Activated CD8-positive, alpha-beta memory T cell treated with anti-CD3 and anti-CD28 coated beads, Interleukin-2, amount 10 ng/mL, durations not matched to agents 7 days and 5 days (primary cell): ENCODE results near the gene SYMPK. TPM values are rescaled to one million over a fixed set of nuclear protein-coding genes. Genes with fewer than 3 reads are reported as not detected.
"Not testable (repeated sequence)": the region's sequence is repeated elsewhere in the genome, so short reads cannot be mapped to it uniquely, and the experiment has no call there.

ENCODE experiments used
- ATAC-seq: fragments of 150-1000 bp; cut with Tn5 transposase; one replicate; pipeline ENCODE4 v1.10.0; 2021; ENCODE audit warnings: moderate library complexity
- CTCF ChIA-PET: fragments of 350-600 bp; sonication (Branson Sonifier 250); formaldehyde crosslinking; loops from one replicate; lab custom pipeline; 2021; ENCODE audit warnings: antibody characterized with exemption; lab: Charles Lee
- DNase-seq: peaks from one replicate; pipeline ENCODE4 v3.0.0-alpha.2; 2020
- H3K27ac Mint-ChIP-seq: one replicate; pipeline ENCODE4 v1.8.0; 2021; ENCODE audit warnings: mild to moderate bottlenecking, mixed read lengths
- H3K27me3 Mint-ChIP-seq: one replicate; pipeline ENCODE4 v1.8.0; 2021; ENCODE audit warnings: mixed read lengths
- H3K36me3 Mint-ChIP-seq: one replicate; pipeline ENCODE4 v1.8.0; 2021; ENCODE audit warnings: mild to moderate bottlenecking, mixed read lengths
- H3K4me1 Mint-ChIP-seq: one replicate; pipeline ENCODE4 v1.8.0; 2021; ENCODE audit warnings: mixed read lengths
- H3K4me3 Mint-ChIP-seq: one replicate; pipeline ENCODE4 v1.8.0; 2021; ENCODE audit warnings: mild to moderate bottlenecking, moderate library complexity, mixed read lengths
- H3K9me3 Mint-ChIP-seq: one replicate; pipeline ENCODE4 v1.8.0; 2022; ENCODE audit warnings: low read depth, mixed read lengths
- total RNA-seq, 2 experiments: library from RNA; stranded (reverse); gene quantifications; one replicate each; pipeline ENCODE4 v1.2.3, GENCODE V29; 2021

Gene SYMPK
- total RNA-seq, 2 experiments from 2014 or later: 119 to 125 TPM

GRCh38 chr19:45872095-45872919, 9.4 kb upstream of the SYMPK start:
- CTCF ChIA-PET: no interaction called here
- DNase-seq: no peak
- H3K4me3 Mint-ChIP-seq: no peak overlapping the region
- no peaks in the 10 kb centered on the region for H3K9me3 Mint-ChIP-seq
- H3K4me1 Mint-ChIP-seq: peaks cover 9% of the 10 kb centered on the region
- no peak overlapping the region for H3K27ac Mint-ChIP-seq
- no peaks in the 10 kb centered on the region for H3K36me3 Mint-ChIP-seq
- no peak for ATAC-seq
- H3K27me3 Mint-ChIP-seq: peaks cover 13% of the 10 kb centered on the region

- Mint-ChIP-seq H3K4me1 (no peaks in the 10 kb centered on the region), H3K27ac (no peak overlapping the region), H3K9me3 (no peaks in the 10 kb centered on the region), H3K4me3 (no peak overlapping the region), H3K27me3 (peaks cover 12% of the 10 kb centered on the region), H3K36me3 (no peaks in the 10 kb centered on the region)
- no peak for ATAC-seq
- DNase-seq: no peak
- CTCF ChIA-PET: interaction anchor here (1.3 kb wide), 1 partner anchor 102 kb away, joined by 4 read pairs; the partner anchor contains the start of gene SIX5
Observed at GRCh38 chr19:45870798-45871197, 7.9 kb upstream of the SYMPK start.

- not testable (repeated sequence) for H3K9me3 Mint-ChIP-seq, H3K36me3 Mint-ChIP-seq, H3K4me3 Mint-ChIP-seq, H3K27ac Mint-ChIP-seq, DNase-seq, ATAC-seq
- Mint-ChIP-seq H3K4me1 (peaks cover 17% of the 10 kb centered on the region), H3K27me3 (peaks cover 34% of the 10 kb centered on the region)
- CTCF ChIA-PET: interaction anchor here (2.2 to 8.2 kb wide), 2 partner anchors 17 to 97 kb away, joined by 6 to 117 read pairs; partner anchors contain the start of gene IRF2BP1
Observed at GRCh38 chr19:45867241-45867640, 4.3 kb upstream of the SYMPK start.

DNA sequence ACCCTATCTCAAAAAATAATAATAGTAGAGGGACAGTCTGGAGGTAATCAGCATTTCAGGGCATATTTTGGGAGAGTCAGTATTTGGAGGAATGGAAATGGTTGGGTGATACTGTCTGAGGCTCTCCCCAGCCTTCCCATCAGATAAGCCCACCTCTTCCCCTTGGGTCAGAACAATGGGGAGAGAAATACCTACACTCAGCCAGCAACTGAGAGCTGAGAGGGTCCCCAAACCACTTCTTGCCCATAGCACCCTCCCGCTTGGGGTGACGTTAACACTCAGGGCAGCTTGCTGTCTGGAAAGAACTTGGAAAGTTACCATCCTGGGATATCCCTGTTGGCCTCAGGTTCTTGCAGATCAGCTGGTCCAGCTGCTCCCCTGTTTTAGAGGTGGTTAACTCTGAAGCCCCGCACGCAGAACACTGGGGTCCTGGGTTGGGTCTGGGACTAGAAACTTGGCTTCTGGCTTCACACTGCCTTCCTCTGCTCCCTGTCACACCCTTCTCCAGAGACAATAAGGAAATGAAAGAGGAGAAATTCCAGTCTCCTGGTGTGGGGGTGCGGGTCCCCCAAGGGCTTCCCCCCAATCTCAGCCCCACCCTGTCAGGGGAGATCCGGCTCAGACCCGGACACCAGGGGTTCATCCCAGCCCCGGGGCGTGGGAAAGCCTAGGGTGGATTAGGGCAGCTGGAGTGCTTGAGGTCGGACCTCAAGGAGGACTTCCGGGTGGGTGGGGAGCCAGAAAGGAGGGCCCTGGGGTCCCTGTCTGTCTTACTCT, 3.6 kb upstream of the SYMPK start:
- no peak for DNase-seq
- peaks cover 6% of the 10 kb centered on the region for H3K36me3 Mint-ChIP-seq

GRCh38 chr19:45865269-45865948, 2.5 kb upstream of the SYMPK start:
- Mint-ChIP-seq H3K27me3 (peaks cover 34% of the 10 kb centered on the region), H3K36me3 (peaks cover 8% of the 10 kb centered on the region), H3K27ac (no peak overlapping the region), H3K4me1 (peaks cover 29% of the 10 kb centered on the region), H3K9me3 (no peaks in the 10 kb centered on the region), H3K4me3 (no peak overlapping the region)
- CTCF ChIA-PET: interaction anchor here (1.0 to 8.2 kb wide), 5 partner anchors 19 to 129 kb away, joined by 3 to 117 read pairs (median 6); partner anchors contain the start of genes IRF2BP1 and MYPOP
- ATAC-seq (no peak), DNase-seq (no peak)

More for the DNA sequence above, 3.6 kb upstream of the SYMPK start:
- CTCF ChIA-PET: interaction anchor here (2.2 to 8.2 kb wide), 2 partner anchors 17 to 97 kb away, joined by 6 to 117 read pairs; partner anchors contain the start of gene IRF2BP1
- ATAC-seq: no peak
- no peak overlapping the region for H3K4me3 Mint-ChIP-seq
- peaks cover 23% of the 10 kb centered on the region for H3K4me1 Mint-ChIP-seq
- H3K27me3 Mint-ChIP-seq: peaks cover 34% of the 10 kb centered on the region
- no peaks in the 10 kb centered on the region for H3K9me3 Mint-ChIP-seq
- no peak overlapping the region for H3K27ac Mint-ChIP-seq

GRCh38 chr19:45864629-45865082, 1.7 kb upstream of the SYMPK start:
- no peaks in the 10 kb centered on the region for H3K9me3 Mint-ChIP-seq
- CTCF ChIA-PET: interaction anchor here (1.0 to 8.2 kb wide), 9 partner anchors 11 to 152 kb away, joined by 3 to 117 read pairs (median 4); partner anchors contain the start of genes IRF2BP1, MYPOP and SIX5
- ATAC-seq (no peak), DNase-seq (no peak)
- no peak overlapping the region for H3K27ac Mint-ChIP-seq
- peaks cover 34% of the 10 kb centered on the region for H3K27me3 Mint-ChIP-seq
- peaks cover 32% of the 10 kb centered on the region for H3K4me1 Mint-ChIP-seq
- H3K4me3 Mint-ChIP-seq: peak overlapping the region; percentile 42
- H3K36me3 Mint-ChIP-seq: peaks cover 8% of the 10 kb centered on the region

GRCh38 chr19:45863840-45864628, 1.1 kb upstream of the SYMPK start, which contains the start of gene FOXA3:
TSS of gene FOXA3 (plus strand) at chr19:45864326. CDS start at chr19:45864457, 131 bp downstream.
- DNase-seq (peak; percentile 70), ATAC-seq (peak; percentile 27)
- Mint-ChIP-seq H3K4me1 (peaks cover 32% of the 10 kb centered on the region), H3K9me3 (no peaks in the 10 kb centered on the region), H3K36me3 (peaks cover 12% of the 10 kb centered on the region), H3K4me3 (peak within 1 kb of the TSS; percentile 98), H3K27ac (peak within 1 kb of the TSS; percentile 99), H3K27me3 (peaks cover 34% of the 10 kb centered on the region)
- CTCF ChIA-PET: interaction anchor here (0.5 to 8.2 kb wide), 25 partner anchors 11 to 487 kb away, joined by 3 to 117 read pairs (median 4); partner anchors contain the start of genes FBXO46, IRF2BP1, MYPOP and SIX5

DNA sequence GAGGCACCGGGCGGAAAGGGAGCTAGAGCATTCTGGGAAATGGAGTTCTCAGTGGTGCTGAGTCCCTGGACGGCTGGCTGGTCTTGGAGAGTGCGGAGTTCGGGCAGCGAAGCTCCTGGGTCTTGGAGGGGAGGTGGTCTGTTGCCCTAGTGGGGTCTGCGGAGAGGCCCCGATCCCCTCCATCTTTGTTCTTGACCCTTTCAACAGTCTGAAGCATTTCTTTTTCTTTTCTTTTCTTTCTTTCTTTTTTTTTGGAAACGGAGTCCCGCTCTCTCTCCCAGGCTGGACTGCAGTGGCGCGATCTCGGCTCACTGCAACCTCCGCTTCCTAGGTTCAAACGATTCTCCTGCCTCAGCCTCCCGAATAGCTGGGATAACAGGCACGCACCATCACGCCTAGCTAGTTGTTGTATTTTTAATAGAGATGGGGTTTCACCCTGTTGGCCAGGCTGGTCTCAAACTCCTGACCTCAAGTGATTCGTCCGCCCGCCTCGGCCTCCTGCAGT, 440 bp upstream of the SYMPK start:
- peak overlapping the region; percentile 98 for H3K4me3 Mint-ChIP-seq
- H3K27ac Mint-ChIP-seq: peak overlapping the region; percentile 99
- H3K36me3 Mint-ChIP-seq: peaks cover 17% of the 10 kb centered on the region
- ATAC-seq (no peak), DNase-seq (no peak)
- H3K27me3 Mint-ChIP-seq: peaks cover 34% of the 10 kb centered on the region
- H3K9me3 Mint-ChIP-seq: no peaks in the 10 kb centered on the region
- H3K4me1 Mint-ChIP-seq: peaks cover 32% of the 10 kb centered on the region
- CTCF ChIA-PET: interaction anchor here (0.7 to 8.2 kb wide), 24 partner anchors 10 to 487 kb away, joined by 3 to 117 read pairs (median 4); partner anchors contain the start of genes FBXO46, IRF2BP1, MYPOP and SIX5

DNA sequence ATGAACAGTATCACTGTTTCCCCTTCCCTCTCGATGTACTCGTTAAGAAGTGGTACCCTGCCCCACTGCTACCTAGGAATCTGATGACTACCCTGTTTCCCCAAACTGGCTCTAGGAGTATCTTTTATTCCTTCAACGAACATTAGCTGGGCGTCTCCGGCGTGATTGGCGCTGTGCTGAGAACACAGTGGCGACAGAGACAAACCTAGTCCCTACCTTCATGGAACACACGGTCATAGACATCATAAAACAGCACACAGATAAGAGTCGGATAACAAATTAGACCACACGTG, 730 bp downstream of the SYMPK start:
- Mint-ChIP-seq H3K4me1 (peaks cover 36% of the 10 kb centered on the region), H3K27me3 (peaks cover 32% of the 10 kb centered on the region), H3K9me3 (no peaks in the 10 kb centered on the region), H3K4me3 (peak overlapping the region; percentile 98), H3K27ac (peak overlapping the region; percentile 99), H3K36me3 (peaks cover 21% of the 10 kb centered on the region)
- CTCF ChIA-PET: interaction anchor here (1.4 to 8.2 kb wide), 4 partner anchors 13 to 45 kb away, joined by 3 to 117 read pairs (median 10); partner anchors contain the start of gene IRF2BP1
- DNase-seq (no peak), ATAC-seq (no peak)

GRCh38 chr19:45860359-45861259, 2.3 kb downstream of the SYMPK start:
- ATAC-seq: no peak
- Mint-ChIP-seq H3K4me1 (peaks cover 36% of the 10 kb centered on the region), H3K36me3 (peaks cover 21% of the 10 kb centered on the region), H3K27me3 (peaks cover 24% of the 10 kb centered on the region), H3K27ac (peak overlapping the region; percentile 99), H3K9me3 (no peaks in the 10 kb centered on the region), H3K4me3 (peak overlapping the region; percentile 22)
- CTCF ChIA-PET: interaction anchor here (1.0 to 1.5 kb wide), 7 partner anchors 22 to 91 kb away, joined by 3 to 5 read pairs (median 4); partner anchors contain the start of genes IRF2BP1 and SIX5
- DNase-seq: no peak
